HCT116 (cell line): ENCODE measurements around the gene CEP112. TPM values are rescaled to one million over a fixed set of nuclear protein-coding genes. Genes with fewer than 3 reads are reported as not detected.

ENCODE experiments used
- ATAC-seq: fragments of 200-7000 bp; cut with Tn5 transposase; 2 replicates; pipeline ENCODE4 v1.9.1; 2020; ENCODE audit warnings: mild to moderate bottlenecking, moderate library complexity
- BruUV-seq: library from RNA; stranded (reverse); fragments of 400-500 nt; replicated peaks from 2 replicates; lab custom pipeline; 2021; lab: Mats Ljungman, UMichigan
- CTCF ChIA-PET: fragments of 300-600 bp; sonication (Branson Sonifier 250); formaldehyde crosslinking; loops from one replicate; lab custom pipeline; 2021; ENCODE audit warnings: antibody characterized with exemption; lab: Charles Lee
- POLR2A ChIA-PET: fragments of 300-600, 350-600 bp; sonication (Branson Sonifier 250); formaldehyde crosslinking; loops from one replicate; lab custom pipeline; 2021; ENCODE audit warnings: antibody characterized with exemption; lab: Charles Lee
- RAD21 ChIA-PET, 2 experiments: fragments of 300-600 bp; sonication (Branson Sonifier 250); formaldehyde crosslinking; loops; one replicate each; lab custom pipeline; 2023; ENCODE audit warnings: low total read pairs in 2 of 2; ENCODE audit not compliant: uncharacterized antibody in 2 of 2, unreplicated experiment in 2 of 2, low non-redundant PET in 1 of 2; lab: Charles Lee
- DNase-seq: peaks from one replicate; pipeline ENCODE4 v3.0.0-alpha.2; 2010; ENCODE audit warnings: low read depth, low spot score
- H2AFZ ChIP-seq: fragments of 200-600 bp; shearing (Covaris generic), sonication (generic); 2 replicates; pipeline ENCODE4 v1.6.1; 2017; ENCODE audit warnings: low read depth, mixed run types, mixed read lengths, antibody characterized with exemption, low read length; ENCODE audit not compliant: poor library complexity, severe bottlenecking
- H3K27ac ChIP-seq: 2 replicates; pipeline ENCODE4 v1.5.1; 2012; ENCODE audit warnings: low read depth, low read length
- H3K27me3 ChIP-seq: fragments of 200-600 bp; sonication (generic); 2 replicates; pipeline ENCODE4 v1.6.1; 2016; ENCODE audit warnings: mixed run types, low read length, mixed read lengths; ENCODE audit not compliant: insufficient read depth
- H3K36me3 ChIP-seq, 2 experiments: fragments of 200-500 bp in 1 of 2; fragments of 200-600 bp in 1 of 2; sonication (Bioruptor generic) in 1 of 2; sonication (generic) in 1 of 2; 2 replicates each; pipeline versions ENCODE4 v1.5.1 to v1.6.1; 2014 to 2016; ENCODE audit warnings: low read length in 2 of 2, inconsistent platforms in 1 of 2, mixed read lengths in 1 of 2, mixed run types in 1 of 2; ENCODE audit not compliant: insufficient read depth in 2 of 2, control insufficient read depth in 1 of 2
- H3K4me1 ChIP-seq, 2 experiments: fragments of 200-600 bp in 1 of 2; sonication (generic) in 1 of 2; 2 replicates each; pipeline versions ENCODE4 v1.5.1 to v1.6.1; 2012 to 2017; ENCODE audit warnings: low read length in 2 of 2, inconsistent platforms in 1 of 2, mild to moderate bottlenecking in 1 of 2, mixed read lengths in 1 of 2, mixed run types in 1 of 2, moderate library complexity in 1 of 2; ENCODE audit not compliant: insufficient read depth in 2 of 2, control insufficient read depth in 1 of 2
- H3K4me2 ChIP-seq: fragments of 200-600 bp; sonication (generic); 2 replicates; pipeline ENCODE4 v1.6.1; 2017; ENCODE audit warnings: mixed run types, low read length, mixed read lengths
- H3K4me3 ChIP-seq, 2 experiments: fragments of 200-600 bp in 1 of 2; sonication (generic) in 1 of 2; replicated peaks in 1 of 2; 2 replicates each; pipeline ENCODE4 v1.5.1; 2011 to 2016; ENCODE audit warnings: low read length in 2 of 2, control low read depth in 1 of 2, low read depth in 1 of 2, mild to moderate bottlenecking in 1 of 2, mixed read lengths in 1 of 2, mixed run types in 1 of 2
- H3K79me2 ChIP-seq: fragments of 200-600 bp; sonication (generic); 2 replicates; pipeline ENCODE4 v1.6.1; 2017; ENCODE audit warnings: mild to moderate bottlenecking, mixed run types, low read length, moderate library complexity, mixed read lengths; ENCODE audit not compliant: insufficient read depth
- H3K9ac ChIP-seq: fragments of 200-600 bp; sonication (generic); 2 replicates; pipeline ENCODE4 v1.6.1; 2016; ENCODE audit warnings: low read length, mixed read lengths
- H3K9me2 ChIP-seq: fragments of 200-600 bp; sonication (generic), shearing (Covaris generic); 2 replicates; pipeline ENCODE4 v1.6.1; 2017; ENCODE audit warnings: mixed run types, mild to moderate bottlenecking, moderate library complexity; ENCODE audit not compliant: insufficient read depth
- H3K9me3 ChIP-seq, 2 experiments: fragments of 200-500 bp in 1 of 2; fragments of 200-600 bp in 1 of 2; sonication (Bioruptor generic) in 1 of 2; sonication (generic) in 1 of 2; 2 replicates each; pipeline ENCODE4 v1.6.1; 2014 to 2017; ENCODE audit warnings: low read length in 2 of 2, mixed read lengths in 2 of 2, inconsistent platforms in 1 of 2, low read depth in 1 of 2, mild to moderate bottlenecking in 1 of 2, mixed run types in 1 of 2, moderate library complexity in 1 of 2; ENCODE audit not compliant: control insufficient read depth in 1 of 2, insufficient read depth in 1 of 2
- H4K20me1 ChIP-seq: fragments of 200-600 bp; sonication (generic), shearing (Covaris generic); 2 replicates; pipeline ENCODE4 v1.6.1; 2017; ENCODE audit warnings: mixed run types, mild to moderate bottlenecking, moderate library complexity; ENCODE audit not compliant: insufficient read depth
- CBX3 ChIP-seq: IDR thresholded peaks from 2 replicates; pipeline ENCODE4 v1.6.1; 2012; ENCODE audit warnings: low read depth
- CEBPB ChIP-seq: IDR thresholded peaks from 2 replicates; pipeline ENCODE4 v1.6.1; 2012; ENCODE audit warnings: low read depth
- FOSL1 ChIP-seq: IDR thresholded peaks from 2 replicates; pipeline ENCODE4 v1.6.1; 2012; ENCODE audit warnings: low read depth
- SP1 ChIP-seq: IDR thresholded peaks from 2 replicates; pipeline ENCODE4 v1.6.1; 2012; ENCODE audit warnings: low read depth
- TCF7L2 ChIP-seq: IDR thresholded peaks from 2 replicates; pipeline ENCODE4 v1.7.0; 2011; ENCODE audit warnings: borderline replicate concordance, inconsistent platforms; ENCODE audit not compliant: insufficient read depth, insufficient read length; ENCODE audit errors: extremely low read depth
- ZFX ChIP-seq: fragments of 450-650 bp; IDR thresholded peaks from 2 replicates; pipeline ENCODE4 v1.6.1; 2017
- ZNF274 ChIP-seq: fragments of 200-500 bp; sonication (Bioruptor generic); IDR thresholded peaks from 2 replicates; pipeline ENCODE4 v1.6.1; 2014; ENCODE audit warnings: mild to moderate bottlenecking, low read depth, low read length, inconsistent platforms
- intact Hi-C: fragments of 100-400 bp; cut with micrococcal nuclease; formaldehyde crosslinking; loops from 2 replicates; pipeline ENCODE4 v1.10.0; 2022
- total RNA-seq: library from RNA; stranded (reverse); gene quantifications from one replicate; pipeline ENCODE4 v1.2.1, GENCODE V29; 2021; ENCODE audit not compliant: unreplicated experiment
- TF ChIP-seq, protein P1 (sequence below): IDR thresholded peaks from 2 replicates; pipeline ENCODE4 v1.6.1; 2011; ENCODE audit warnings: mild to moderate bottlenecking, low read length, moderate library complexity; ENCODE audit not compliant: insufficient replicate concordance; ENCODE audit errors: extremely low read depth
- TF ChIP-seq, protein P2 (sequence below): IDR thresholded peaks from 2 replicates; pipeline ENCODE4 v1.6.1; 2012
- TF ChIP-seq, protein P3 (sequence below): IDR thresholded peaks from 2 replicates; pipeline ENCODE4 v1.6.1; 2012

CEP112 gene
- total RNA-seq, 1 experiment from 2014 or later, result 10.9 TPM

DNA sequence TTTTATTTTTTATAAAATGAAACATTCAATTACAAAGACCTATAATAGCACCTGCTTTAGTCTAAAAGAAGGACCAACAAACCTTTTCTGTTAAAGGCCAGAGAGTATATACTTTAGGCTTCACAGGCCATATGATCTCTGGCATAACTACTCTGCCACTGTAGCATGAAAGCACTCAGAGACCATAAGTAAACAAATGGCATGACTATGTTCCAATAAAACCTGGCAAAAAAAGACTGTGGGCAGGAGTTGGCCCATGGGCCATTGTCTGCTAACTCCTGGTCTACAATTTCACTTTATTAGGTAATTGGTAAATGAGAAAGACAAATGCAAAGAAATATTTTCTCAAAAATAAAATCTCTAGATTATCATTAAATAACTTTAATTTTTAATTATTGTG is 14.9 kb downstream of the CEP112 start:
- no peak overlapping the region for H3K27ac ChIP-seq
- BruUV-seq, result no TSS peak
- no peaks in the 10 kb centered on the region for H3K27me3 ChIP-seq
- H3K9me2 ChIP-seq, result no peaks in the 10 kb centered on the region
- ChIA-PET CTCF (interaction anchor here (1.4 kb wide), 1 partner anchor 11 kb away, joined by 5 read pairs; no protein-coding TSS in a partner anchor), POLR2A (no interaction called here), RAD21 (no interaction called here)
- ATAC-seq (no peak), DNase-seq (no peak)
- H3K4me3 ChIP-seq, result no peak overlapping the region
- intact Hi-C loops, result no loop called here
- H3K4me1 ChIP-seq, result peaks cover 0 to 5% of the 10 kb centered on the region in 2 experiments; a peak in 1 of 4 replicates
- no peaks in the 10 kb centered on the region; a peak in 1 of 4 replicates for H3K9me3 ChIP-seq
- no peaks in the 10 kb centered on the region for H3K79me2 ChIP-seq
- no peak overlapping the region for H2AFZ ChIP-seq
- H3K9ac ChIP-seq, result no peak overlapping the region
- TF ChIP-seq TCF7L2 (no peak), FOSL1 (no peak), CEBPB (no peak)
- H3K36me3 ChIP-seq, result peaks cover 0 to 8% of the 10 kb centered on the region in 2 experiments; a peak in 2 of 4 replicates
- no peaks in the 10 kb centered on the region for H4K20me1 ChIP-seq
- no peak overlapping the region for H3K4me2 ChIP-seq

DNA sequence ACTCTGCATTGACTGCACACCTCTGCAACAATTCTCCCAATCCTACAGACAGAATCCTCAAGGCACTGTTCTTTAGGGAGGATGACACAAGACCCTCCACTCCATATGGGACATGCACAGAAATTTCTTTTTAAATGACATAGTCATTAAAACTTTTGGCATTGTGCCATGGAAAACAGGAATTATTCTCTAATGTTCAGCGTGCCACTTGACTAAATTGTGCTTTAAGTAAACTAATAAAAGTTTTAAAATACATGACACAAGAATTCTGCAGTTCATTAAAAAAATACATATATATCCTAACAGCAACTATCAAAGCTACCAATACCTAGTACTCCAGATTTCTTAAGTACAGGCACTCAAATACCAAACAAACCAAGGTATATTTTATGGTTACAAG is 16.0 kb downstream of the CEP112 start:
- H3K27ac ChIP-seq, result no peak overlapping the region
- H3K9me2 ChIP-seq, result no peaks in the 10 kb centered on the region
- H4K20me1 ChIP-seq, result no peaks in the 10 kb centered on the region
- no peaks in the 10 kb centered on the region; a peak in 1 of 4 replicates for H3K36me3 ChIP-seq
- peaks cover 0 to 5% of the 10 kb centered on the region in 2 experiments; a peak in 1 of 4 replicates for H3K4me1 ChIP-seq
- no peak overlapping the region for H3K4me3 ChIP-seq
- CTCF ChIA-PET, result interaction anchor here (1.4 kb wide), 1 partner anchor 10 kb away, joined by 5 read pairs; no protein-coding TSS in a partner anchor
- DNase-seq (no peak), ATAC-seq (no peak)
- intact Hi-C loops, result no loop called here
- TF ChIP-seq CBX3 (no peak), SP1 (no peak), ZFX (no peak), ZNF274 (no peak)
- TF ChIP-seq, protein P1, sequence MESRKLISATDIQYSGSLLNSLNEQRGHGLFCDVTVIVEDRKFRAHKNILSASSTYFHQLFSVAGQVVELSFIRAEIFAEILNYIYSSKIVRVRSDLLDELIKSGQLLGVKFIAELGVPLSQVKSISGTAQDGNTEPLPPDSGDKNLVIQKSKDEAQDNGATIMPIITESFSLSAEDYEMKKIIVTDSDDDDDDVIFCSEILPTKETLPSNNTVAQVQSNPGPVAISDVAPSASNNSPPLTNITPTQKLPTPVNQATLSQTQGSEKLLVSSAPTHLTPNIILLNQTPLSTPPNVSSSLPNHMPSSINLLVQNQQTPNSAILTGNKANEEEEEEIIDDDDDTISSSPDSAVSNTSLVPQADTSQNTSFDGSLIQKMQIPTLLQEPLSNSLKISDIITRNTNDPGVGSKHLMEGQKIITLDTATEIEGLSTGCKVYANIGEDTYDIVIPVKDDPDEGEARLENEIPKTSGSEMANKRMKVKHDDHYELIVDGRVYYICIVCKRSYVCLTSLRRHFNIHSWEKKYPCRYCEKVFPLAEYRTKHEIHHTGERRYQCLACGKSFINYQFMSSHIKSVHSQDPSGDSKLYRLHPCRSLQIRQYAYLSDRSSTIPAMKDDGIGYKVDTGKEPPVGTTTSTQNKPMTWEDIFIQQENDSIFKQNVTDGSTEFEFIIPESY, result no peak
- TF ChIP-seq, protein P2, sequence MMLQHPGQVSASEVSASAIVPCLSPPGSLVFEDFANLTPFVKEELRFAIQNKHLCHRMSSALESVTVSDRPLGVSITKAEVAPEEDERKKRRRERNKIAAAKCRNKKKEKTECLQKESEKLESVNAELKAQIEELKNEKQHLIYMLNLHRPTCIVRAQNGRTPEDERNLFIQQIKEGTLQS, result no peak
- TF ChIP-seq, protein P3, sequence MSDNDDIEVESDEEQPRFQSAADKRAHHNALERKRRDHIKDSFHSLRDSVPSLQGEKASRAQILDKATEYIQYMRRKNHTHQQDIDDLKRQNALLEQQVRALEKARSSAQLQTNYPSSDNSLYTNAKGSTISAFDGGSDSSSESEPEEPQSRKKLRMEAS, result no peak
- H3K9me3 ChIP-seq, result no peaks in the 10 kb centered on the region; a peak in 1 of 4 replicates
- H3K79me2 ChIP-seq, result no peaks in the 10 kb centered on the region
- POLR2A ChIA-PET, result no interaction called here
- no peak overlapping the region for H3K9ac ChIP-seq
- H3K4me2 ChIP-seq, result no peak overlapping the region
- RAD21 ChIA-PET, result no interaction called here
- H3K27me3 ChIP-seq, result no peaks in the 10 kb centered on the region
- BruUV-seq, result no TSS peak
- no peak overlapping the region for H2AFZ ChIP-seq
